GM06990 (cell line): ENCODE measurements around the gene PRKG1.

Source experiments
- DNase-seq: peaks from one replicate; pipeline ENCODE4 v3.0.0-alpha.2; 2011; ENCODE audit not compliant: insufficient read length; ENCODE audit errors: extremely low read depth
- H3K27me3 ChIP-seq: replicated peaks from 2 replicates; pipeline ENCODE4 v1.6.0; 2011; ENCODE audit warnings: low read length; ENCODE audit not compliant: control insufficient read depth, insufficient read depth
- H3K36me3 ChIP-seq: 2 replicates; pipeline ENCODE4 v1.5.1; 2011; ENCODE audit warnings: low read length; ENCODE audit not compliant: control insufficient read depth, insufficient read depth
- H3K4me3 ChIP-seq: replicated peaks from 2 replicates; pipeline ENCODE4 v1.5.1; 2011; ENCODE audit warnings: low read depth, mild to moderate bottlenecking, control low read depth, low read length
- CTCF ChIP-seq: IDR thresholded peaks from 2 replicates; pipeline ENCODE4 v1.5.1; 2011; ENCODE audit warnings: low read length, control low read depth, mild to moderate bottlenecking, inconsistent platforms; ENCODE audit not compliant: insufficient read depth, poor library complexity, severe bottlenecking

PRKG1 gene

DNA sequence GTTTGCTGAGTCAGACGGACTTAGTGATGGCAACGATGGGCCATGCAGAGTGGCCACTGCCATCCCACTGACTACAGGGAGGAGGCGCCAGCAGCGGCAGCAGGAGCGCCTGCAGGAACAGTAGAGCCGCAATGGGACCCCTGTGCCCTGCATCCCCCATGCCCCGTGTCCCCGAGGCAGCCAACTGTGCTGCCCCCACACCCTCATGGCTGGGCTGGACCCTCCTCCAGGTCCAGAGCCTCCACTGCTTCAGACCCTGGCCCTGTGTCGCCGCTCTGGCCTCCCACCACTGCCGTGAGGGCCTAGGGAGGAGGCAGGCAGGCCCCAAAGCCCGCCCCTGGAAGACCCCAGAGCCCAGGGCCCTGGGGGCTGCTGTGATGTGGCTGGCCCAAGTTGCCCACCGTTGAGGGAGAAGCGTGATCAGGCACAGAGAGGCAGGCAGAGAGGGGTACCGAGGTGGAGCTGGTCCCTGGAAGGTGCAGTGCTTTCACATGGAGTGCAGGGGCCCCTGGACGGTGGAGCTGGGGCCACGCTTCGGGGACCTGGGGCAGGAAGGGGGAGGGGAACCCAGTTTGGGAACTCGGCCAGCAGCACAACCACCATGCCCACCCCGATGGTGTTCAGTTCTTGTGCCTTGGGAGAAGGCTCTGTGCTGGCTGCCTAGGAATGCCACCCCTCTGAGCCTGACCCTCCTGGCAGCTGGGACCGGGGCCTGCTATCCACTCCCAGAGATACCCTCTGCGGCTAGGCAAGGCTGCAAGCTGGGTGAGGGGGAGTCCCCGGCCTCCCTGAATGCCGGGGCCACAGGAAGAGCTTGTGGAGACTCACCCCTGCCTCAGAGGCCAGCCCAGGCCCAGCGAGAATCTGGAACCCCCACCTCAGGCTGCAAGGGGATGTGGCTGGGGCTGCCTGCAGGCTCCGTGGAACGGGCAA, 1272.4 kb downstream of the PRKG1 start:
- no peaks in the 10 kb centered on the region for H3K27me3 ChIP-seq
- DNase-seq = no peak
- no peak for TF ChIP-seq CTCF

GRCh38 chr10:52347327-52347667, 1273.0 kb downstream of the PRKG1 start:
- no peak for TF ChIP-seq CTCF
- Histone ChIP-seq H3K36me3 (no peaks in the 10 kb centered on the region), H3K27me3 (no peaks in the 10 kb centered on the region), H3K4me3 (no peak overlapping the region)
- no peak for DNase-seq

More for the DNA sequence above, 1272.4 kb downstream of the PRKG1 start:
- H3K4me3 ChIP-seq = no peak overlapping the region
- no peaks in the 10 kb centered on the region for H3K36me3 ChIP-seq
